MCF 10A (cell line): Measurements from ENCODE around the gene RAPGEF6. TPM values are rescaled to one million over a fixed set of nuclear protein-coding genes. Genes with fewer than 3 reads are reported as not detected.

Source experiments
- BruUV-seq: library from RNA; stranded (reverse); fragments of 400-500 nt; replicated peaks from 2 replicates; lab custom pipeline; 2021; lab: Mats Ljungman, UMichigan
- CTCF ChIA-PET: fragments of 300-600 bp; sonication (Branson Sonifier 250); formaldehyde crosslinking; extraction: SDS; loops from one replicate; lab custom pipeline; 2021; ENCODE audit warnings: antibody characterized with exemption, inconsistent platforms; lab: Yijun Ruan, JAX
- POLR2A ChIA-PET: fragments of 300-600, 350-650 bp; sonication (Branson Sonifier 250); formaldehyde crosslinking; extraction: SDS; loops from one replicate; lab custom pipeline; 2020; ENCODE audit warnings: antibody characterized with exemption, inconsistent platforms; lab: Yijun Ruan, JAX
- DNase-seq: peaks from one replicate; pipeline ENCODE4 v3.0.0-alpha.2; 2018; ENCODE audit not compliant: unreplicated experiment
- H3K27ac Mint-ChIP-seq: one replicate; pipeline ENCODE4 v1.8.0; 2022; ENCODE audit warnings: mild to moderate bottlenecking, low read depth, mixed read lengths; ENCODE audit not compliant: unreplicated experiment
- H3K27me3 Mint-ChIP-seq: one replicate; pipeline ENCODE4 v1.8.0; 2022; ENCODE audit warnings: mixed read lengths; ENCODE audit not compliant: insufficient read depth, unreplicated experiment
- H3K36me3 Mint-ChIP-seq: one replicate; pipeline ENCODE4 v1.8.0; 2022; ENCODE audit warnings: mild to moderate bottlenecking, moderate library complexity, mixed read lengths; ENCODE audit not compliant: insufficient read depth, unreplicated experiment
- H3K4me1 Mint-ChIP-seq: one replicate; pipeline ENCODE4 v1.8.0; 2022; ENCODE audit warnings: mixed read lengths; ENCODE audit not compliant: insufficient read depth, unreplicated experiment
- H3K4me3 Mint-ChIP-seq: one replicate; pipeline ENCODE4 v1.8.0; 2022; ENCODE audit warnings: mild to moderate bottlenecking, moderate library complexity, mixed read lengths; ENCODE audit not compliant: unreplicated experiment
- H3K9me3 Mint-ChIP-seq: one replicate; pipeline ENCODE4 v1.8.0; 2022; ENCODE audit warnings: mixed read lengths; ENCODE audit not compliant: unreplicated experiment
- CTCF ChIP-seq: fragments of 200-600 bp; IDR thresholded peaks from one replicate; pipeline ENCODE4 v1.8.0; 2022; ENCODE audit warnings: antibody characterized with exemption, mild to moderate bottlenecking; ENCODE audit not compliant: unreplicated experiment
- intact Hi-C: fragments of 100-400 bp; cut with micrococcal nuclease; formaldehyde crosslinking; loops from 2 replicates; pipeline ENCODE4 v1.14.1; 2022
- total RNA-seq: library from RNA; stranded (reverse); gene quantifications from 2 replicates; pipeline ENCODE4 v1.2.3, GENCODE V29; 2022

The RAPGEF6 gene
- total RNA-seq, 1 experiment from 2014 or later = 20.5 TPM

GRCh38 chr5:131611064-131611381 is 24.0 kb downstream of the RAPGEF6 start:
- H3K4me1 Mint-ChIP-seq = peaks cover 29% of the 10 kb centered on the region

GRCh38 chr5:131610198-131611063 is 24.6 kb downstream of the RAPGEF6 start:
- no peak overlapping the region for H3K27ac Mint-ChIP-seq
- no peak overlapping the region for H3K4me3 Mint-ChIP-seq
- no TSS peak for BruUV-seq
- H3K27me3 Mint-ChIP-seq = no peaks in the 10 kb centered on the region
- CTCF ChIA-PET = interaction anchor here (0.6 to 5.6 kb wide), 5 partner anchors 9 to 429 kb away, joined by 3 to 55 read pairs (median 4); no protein-coding TSS in a partner anchor
- H3K9me3 Mint-ChIP-seq = no peaks in the 10 kb centered on the region
- peaks cover 29% of the 10 kb centered on the region for H3K4me1 Mint-ChIP-seq
- POLR2A ChIA-PET = interaction anchor here (0.6 to 1.4 kb wide), 5 partner anchors 10 to 374 kb away, joined by 3 to 4 read pairs (median 3); no protein-coding TSS in a partner anchor
- peak; percentile 42 for DNase-seq
- no peak for TF ChIP-seq CTCF
- no peaks in the 10 kb centered on the region for H3K36me3 Mint-ChIP-seq
- intact Hi-C loops = no loop called here

More at GRCh38 chr5:131611064-131611381, 24.0 kb downstream of the RAPGEF6 start:
- Mint-ChIP-seq H3K9me3 (no peaks in the 10 kb centered on the region), H3K27ac (no peak overlapping the region), H3K27me3 (no peaks in the 10 kb centered on the region), H3K4me3 (no peak overlapping the region), H3K36me3 (no peaks in the 10 kb centered on the region)
- intact Hi-C loops = no loop called here
- no peak for DNase-seq
- ChIA-PET CTCF (interaction anchor here (0.6 to 5.6 kb wide), 5 partner anchors 10 to 428 kb away, joined by 3 to 55 read pairs (median 4); no protein-coding TSS in a partner anchor), POLR2A (interaction anchor here (0.6 to 1.4 kb wide), 3 partner anchors 10 to 373 kb away, joined by 3 to 4 read pairs (median 3); no protein-coding TSS in a partner anchor)
- BruUV-seq = no TSS peak
- no peak for TF ChIP-seq CTCF

- intact Hi-C loops = no loop called here
- no peak overlapping the region for H3K27ac Mint-ChIP-seq
- no peak for TF ChIP-seq CTCF
- BruUV-seq = no TSS peak
- H3K9me3 Mint-ChIP-seq = no peaks in the 10 kb centered on the region
- ChIA-PET CTCF (interaction anchor here (1.5 to 5.6 kb wide), 2 partner anchors 9 to 21 kb away, joined by 8 to 55 read pairs; no protein-coding TSS in a partner anchor), POLR2A (interaction anchor here (0.6 to 1.4 kb wide), 4 partner anchors 21 to 187 kb away, joined by 3 to 4 read pairs (median 3); no protein-coding TSS in a partner anchor)
- H3K4me3 Mint-ChIP-seq = no peak overlapping the region
- H3K4me1 Mint-ChIP-seq = peaks cover 35% of the 10 kb centered on the region
- H3K36me3 Mint-ChIP-seq = no peaks in the 10 kb centered on the region
- DNase-seq = no peak
- H3K27me3 Mint-ChIP-seq = no peaks in the 10 kb centered on the region
These were observed 25.3 kb downstream of the RAPGEF6 start for GRCh38 chr5:131609774-131610173.

GRCh38 chr5:131608597-131608996 is 26.4 kb downstream of the RAPGEF6 start:
- Mint-ChIP-seq H3K4me3 (no peak overlapping the region), H3K4me1 (peaks cover 35% of the 10 kb centered on the region), H3K27ac (no peak overlapping the region), H3K9me3 (no peaks in the 10 kb centered on the region), H3K27me3 (no peaks in the 10 kb centered on the region), H3K36me3 (no peaks in the 10 kb centered on the region)
- no peak for DNase-seq
- TF ChIP-seq CTCF = no peak
- POLR2A ChIA-PET = interaction anchor here (1.4 kb wide), 1 partner anchor 19 kb away, joined by 4 read pairs; no protein-coding TSS in a partner anchor
- no TSS peak for BruUV-seq
- intact Hi-C loops = no loop called here
- CTCF ChIA-PET = interaction anchor here (0.6 to 5.6 kb wide), 2 partner anchors 19 to 1121 kb away, joined by 4 to 55 read pairs; no protein-coding TSS in a partner anchor
